ENCODE results near the gene OR6K2.

The OR6K2 gene

GRCh38 chr1:158728510-158729225 is 28.2 kb upstream of the OR6K2 start:
- TF ChIP-seq CTCF (IDR thresholded peaks at IDR 0.05; ENCODE audit: low read depth, low read length) (no peak), MYC (IDR thresholded peaks at IDR 0.05; ENCODE audit: low read depth, low read length) (no peak), POLR2A (IDR thresholded peaks at IDR 0.05; ENCODE audit: extremely low read depth, insufficient read length) (no peak), MAX (IDR thresholded peaks at IDR 0.05; ENCODE audit: low read depth, low read length) (no peak)
- no peak for DNase-seq (ENCODE audit: low read depth)

GRCh38 chr1:158724442-158724841 is 24.0 kb upstream of the OR6K2 start:
- no peak overlapping the region for H3K4me3 ChIP-seq (ENCODE audit: low read depth, low read length)
- TF ChIP-seq POLR2A (IDR thresholded peaks at IDR 0.05; ENCODE audit: extremely low read depth, insufficient read length) (no peak), CTCF (IDR thresholded peaks at IDR 0.05; ENCODE audit: low read depth, low read length) (no peak), MAX (IDR thresholded peaks at IDR 0.05; ENCODE audit: low read depth, low read length) (no peak), MYC (IDR thresholded peaks at IDR 0.05; ENCODE audit: low read depth, low read length) (no peak)
- DNase-seq (ENCODE audit: low read depth) = no peak

More at GRCh38 chr1:158728510-158729225, 28.2 kb upstream of the OR6K2 start:
- H3K4me3 ChIP-seq (ENCODE audit: low read depth, low read length) = no peak overlapping the region

- no peak for DNase-seq (ENCODE audit: low read depth)
- TF ChIP-seq MYC (IDR thresholded peaks at IDR 0.05; ENCODE audit: low read depth, low read length) (no peak), POLR2A (IDR thresholded peaks at IDR 0.05; ENCODE audit: extremely low read depth, insufficient read length) (no peak), CTCF (IDR thresholded peaks at IDR 0.05; ENCODE audit: low read depth, low read length) (no peak), MAX (IDR thresholded peaks at IDR 0.05; ENCODE audit: low read depth, low read length) (no peak)
- no peak within 1 kb of the TSS for H3K4me3 ChIP-seq (ENCODE audit: low read depth, low read length)
Measured at GRCh38 chr1:158720620-158721019, 20.2 kb upstream of the OR6K2 start, which contains the start of gene OR6K3. Gene OR6K3, minus strand, starts transcription at chr1:158720720. Its CDS starts 2,605 bp downstream, at chr1:158718115.

- no peak overlapping the region for H3K4me3 ChIP-seq (ENCODE audit: low read depth, low read length)
- DNase-seq (ENCODE audit: low read depth) = no peak
- TF ChIP-seq MAX (IDR thresholded peaks at IDR 0.05; ENCODE audit: low read depth, low read length) (no peak), CTCF (IDR thresholded peaks at IDR 0.05; ENCODE audit: low read depth, low read length) (no peak), POLR2A (IDR thresholded peaks at IDR 0.05; ENCODE audit: extremely low read depth, insufficient read length) (no peak), MYC (IDR thresholded peaks at IDR 0.05; ENCODE audit: low read depth, low read length) (no peak)
Measured at GRCh38 chr1:158719664-158720063, 19.2 kb upstream of the OR6K2 start.

- no peak for TF ChIP-seq MAX (IDR thresholded peaks at IDR 0.05; ENCODE audit: low read depth, low read length)
- TF ChIP-seq POLR2A (IDR thresholded peaks at IDR 0.05; ENCODE audit: extremely low read depth, insufficient read length) = no peak
- TF ChIP-seq CTCF (IDR thresholded peaks at IDR 0.05; ENCODE audit: low read depth, low read length) = no peak
- TF ChIP-seq MYC (IDR thresholded peaks at IDR 0.05; ENCODE audit: low read depth, low read length) = no peak
- DNase-seq (ENCODE audit: low read depth) = no peak
- H3K4me3 ChIP-seq (ENCODE audit: low read depth, low read length) = no peak overlapping the region
Measured at GRCh38 chr1:158717344-158717743, 16.9 kb upstream of the OR6K2 start.

All from NB4 (cell line).